Bronchial epithelial cell (primary cell): Measurements from ENCODE around the gene FAM89B. TPM values are rescaled to one million over a fixed set of nuclear protein-coding genes. Genes with fewer than 3 reads are reported as not detected.

Source experiments
- DNase-seq: peaks from one replicate; pipeline ENCODE4 v3.0.0-alpha.2; 2010; ENCODE audit warnings: low read depth
- FAIRE-seq: peaks from 2 replicates; lab custom pipeline; 2011; peaks lifted over from hg19 to GRCh38; lab: Jason Lieb, UNC
- H3K27me3 ChIP-seq: 2 replicates; pipeline ENCODE4 v1.5.1; 2011; ENCODE audit warnings: low read length; ENCODE audit not compliant: control insufficient read depth, insufficient read depth
- H3K36me3 ChIP-seq: 2 replicates; pipeline ENCODE4 v1.5.1; 2011; ENCODE audit warnings: low read length; ENCODE audit not compliant: control insufficient read depth, insufficient read depth
- H3K4me3 ChIP-seq: 2 replicates; pipeline ENCODE4 v1.5.1; 2011; ENCODE audit warnings: mild to moderate bottlenecking, low read depth, low read length, control low read depth
- total RNA-seq: library from RNA; depleted of rRNA; stranded (reverse); fragments of >200 nt; gene quantifications from 2 replicates; pipeline ENCODE4 v1.2.1, GENCODE V29; 2014
- TF ChIP-seq, protein P1 (sequence below): IDR thresholded peaks from 2 replicates; pipeline ENCODE4 v1.5.1; 2011; ENCODE audit warnings: mild to moderate bottlenecking, moderate library complexity, low read length, control low read depth, inconsistent platforms; ENCODE audit not compliant: insufficient read depth, severe bottlenecking

Gene FAM89B
- total RNA-seq, 1 donor from 2014 or later = 10.8 TPM

GRCh38 chr11:65612691-65613090 is 40.4 kb downstream of the FAM89B start:
- peaks cover 14% of the 10 kb centered on the region for H3K36me3 ChIP-seq
- DNase-seq = no peak
- H3K4me3 ChIP-seq = peak overlapping the region; percentile 55
- no peaks in the 10 kb centered on the region for H3K27me3 ChIP-seq
- FAIRE-seq = no peak
- TF ChIP-seq, protein P1, sequence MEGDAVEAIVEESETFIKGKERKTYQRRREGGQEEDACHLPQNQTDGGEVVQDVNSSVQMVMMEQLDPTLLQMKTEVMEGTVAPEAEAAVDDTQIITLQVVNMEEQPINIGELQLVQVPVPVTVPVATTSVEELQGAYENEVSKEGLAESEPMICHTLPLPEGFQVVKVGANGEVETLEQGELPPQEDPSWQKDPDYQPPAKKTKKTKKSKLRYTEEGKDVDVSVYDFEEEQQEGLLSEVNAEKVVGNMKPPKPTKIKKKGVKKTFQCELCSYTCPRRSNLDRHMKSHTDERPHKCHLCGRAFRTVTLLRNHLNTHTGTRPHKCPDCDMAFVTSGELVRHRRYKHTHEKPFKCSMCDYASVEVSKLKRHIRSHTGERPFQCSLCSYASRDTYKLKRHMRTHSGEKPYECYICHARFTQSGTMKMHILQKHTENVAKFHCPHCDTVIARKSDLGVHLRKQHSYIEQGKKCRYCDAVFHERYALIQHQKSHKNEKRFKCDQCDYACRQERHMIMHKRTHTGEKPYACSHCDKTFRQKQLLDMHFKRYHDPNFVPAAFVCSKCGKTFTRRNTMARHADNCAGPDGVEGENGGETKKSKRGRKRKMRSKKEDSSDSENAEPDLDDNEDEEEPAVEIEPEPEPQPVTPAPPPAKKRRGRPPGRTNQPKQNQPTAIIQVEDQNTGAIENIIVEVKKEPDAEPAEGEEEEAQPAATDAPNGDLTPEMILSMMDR = no peak

- no peak for DNase-seq
- FAIRE-seq = no peak
- Histone ChIP-seq H3K36me3 (peaks cover 12% of the 10 kb centered on the region), H3K27me3 (no peaks in the 10 kb centered on the region), H3K4me3 (peak overlapping the region; percentile 55)
- TF ChIP-seq, protein P1 = no peak
These were observed 41.0 kb downstream of the FAM89B start for GRCh38 chr11:65613091-65613928.

GRCh38 chr11:65615229-65615949 is 43.1 kb downstream of the FAM89B start, which contains the start of gene PCNX3:
Gene PCNX3 (plus strand): TSS chr11:65615776. CDS start chr11:65616312, 536 bp downstream.
- TF ChIP-seq, protein P1 = no peak
- Histone ChIP-seq H3K4me3 (peak within 1 kb of the TSS; percentile 88), H3K36me3 (peaks cover 28% of the 10 kb centered on the region), H3K27me3 (no peaks in the 10 kb centered on the region)
- FAIRE-seq (peak; percentile 99), DNase-seq (peak; percentile 100)

- no peak for FAIRE-seq
- TF ChIP-seq, protein P1 = no peak
- Histone ChIP-seq H3K4me3 (peak overlapping the region; percentile 88), H3K27me3 (no peaks in the 10 kb centered on the region), H3K36me3 (peaks cover 29% of the 10 kb centered on the region)
- no peak for DNase-seq
These were observed 43.7 kb downstream of the FAM89B start for GRCh38 chr11:65615950-65616574.

DNA sequence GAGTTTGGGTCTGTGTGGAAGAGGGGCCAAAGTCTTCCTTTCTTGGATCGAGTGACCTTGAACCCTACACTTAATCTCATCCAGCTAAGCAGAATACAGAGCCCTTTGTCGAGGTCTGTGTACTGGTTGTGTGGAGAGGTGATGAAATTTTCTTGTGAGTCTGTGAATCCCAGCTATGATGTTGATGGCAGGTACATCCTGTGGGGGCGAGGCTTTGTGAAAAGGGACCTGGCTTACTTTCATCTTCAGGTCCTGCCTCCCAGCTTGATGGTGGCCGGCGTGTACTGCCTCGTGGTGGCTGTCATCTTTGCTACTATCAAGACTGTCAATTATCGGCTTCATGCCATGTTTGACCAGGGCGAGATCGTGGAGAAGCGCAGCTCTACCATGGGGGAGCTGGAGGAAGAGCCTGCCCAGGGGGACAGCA is 44.2 kb downstream of the FAM89B start:
- DNase-seq (no peak), FAIRE-seq (no peak)
- H3K36me3 ChIP-seq = peaks cover 31% of the 10 kb centered on the region
- TF ChIP-seq, protein P1 = no peak
- H3K4me3 ChIP-seq = peak overlapping the region; percentile 88
- H3K27me3 ChIP-seq = no peaks in the 10 kb centered on the region
